ENCODE data around the gene TMEM60. TPM values are rescaled to one million over a fixed set of nuclear protein-coding genes. Genes with fewer than 3 reads are reported as not detected.
A peak's percentile ranks its signal among the peaks of the same experiment; 100 is the strongest.

TMEM60 gene
- total and polyA plus RNA-seq, 10 of the 15 experiments (the other 5 are each of a cell fraction or from before 2014, with no cell fraction given): 13.2 to 94.2 (median 30.2) TPM

- TF ChIP-seq BRCA1 (IDR thresholded peaks at IDR 0.05; ENCODE audit: low read depth, low read length) (no peak), CTCF (IDR thresholded peaks at IDR 0.05 in 2 of 3, conservative IDR thresholded peaks at IDR 0.05 in 1 of 3; ENCODE audit: control insufficient read depth in 2 of 3, extremely low read depth in 1 of 3, insufficient read depth in 1 of 3, low read depth in 3 of 3, low read length in 3 of 3) (peak; percentile 37 to 66 (median 50)), ZBED1 (IDR thresholded peaks at IDR 0.05; ENCODE audit: borderline replicate concordance) (no peak), ATF7 (IDR thresholded peaks at IDR 0.05; ENCODE audit: low read depth) (peak; percentile 70), NFYB (IDR thresholded peaks at IDR 0.05; ENCODE audit: insufficient read depth, low read depth, low read length) (peak; percentile 96), TCF7 (IDR thresholded peaks at IDR 0.05; ENCODE audit: borderline replicate concordance) (no peak), SIN3A (IDR thresholded peaks at IDR 0.05; ENCODE audit: low read depth, low read length) (no peak), TCF3 (IDR thresholded peaks at IDR 0.05; ENCODE audit: borderline replicate concordance, insufficient read depth, low read depth, low read length) (0 out of 2 replicates have a peak, but pooled peaks have one; percentile 16), NKRF (conservative IDR thresholded peaks at IDR 0.05) (peak; percentile 89), PML (IDR thresholded peaks at IDR 0.05; ENCODE audit: low read length) (peak; percentile 29; the same call in 1 of the 2 replicates), IKZF1 (conservative IDR thresholded peaks at IDR 0.05) (peak; percentile 89), EZH2 (IDR thresholded peaks at IDR 0.05; ENCODE audit: borderline replicate concordance, control insufficient read depth, low read depth, low read length) (no peak), SREBF2 (IDR thresholded peaks at IDR 0.05; ENCODE audit: low read length) (no peak), ZNF687 (IDR thresholded peaks at IDR 0.05) (peak; percentile 13; the same call in 1 of the 2 replicates), ZNF24 (IDR thresholded peaks at IDR 0.05) (no peak), BCL11A (IDR thresholded peaks at IDR 0.05; ENCODE audit: low read depth, low read length) (no peak), IRF4 (IDR thresholded peaks at IDR 0.05; ENCODE audit: low read depth, low read length) (no peak), POLR2AphosphoS2 (IDR thresholded peaks at IDR 0.05; ENCODE audit: low read depth, low read length) (no peak), HCFC1 (IDR thresholded peaks at IDR 0.05; ENCODE audit: low read length) (no peak; the same call in 1 of the 2 replicates), E4F1 (IDR thresholded peaks at IDR 0.05; ENCODE audit: borderline replicate concordance, partially characterized antibody) (peak; percentile 80)
Measured at GRCh38 chr7:77798394-77799077, at the start of gene TMEM60, which contains the start of gene PHTF2 (continued).
